Duodenal mucosa (tissue), 2 donors: Measurements from ENCODE around the gene NOTUM.
A peak's percentile ranks its signal among the peaks of the same experiment; 100 is the strongest.

Experiments used
- H3K27ac ChIP-seq: one replicate; pipeline ENCODE4 v1.7.0; 2013; ENCODE audit warnings: low read depth, low read length
- H3K27me3 ChIP-seq, 2 donors: one replicate each; pipeline ENCODE4 v1.7.0; 2013; ENCODE audit warnings: low read length in 2 of 2, control low read depth in 1 of 2; ENCODE audit not compliant: insufficient read depth in 2 of 2, control insufficient read depth in 1 of 2
- H3K36me3 ChIP-seq, 2 donors: one replicate each; pipeline ENCODE4 v1.7.0; 2013; ENCODE audit warnings: low read length in 2 of 2, control low read depth in 1 of 2; ENCODE audit not compliant: insufficient read depth in 2 of 2, control insufficient read depth in 1 of 2
- H3K4me1 ChIP-seq, 2 donors: one replicate each; pipeline ENCODE4 v1.7.0; 2013; ENCODE audit warnings: low read length in 2 of 2, control low read depth in 1 of 2; ENCODE audit not compliant: insufficient read depth in 2 of 2, control insufficient read depth in 1 of 2
- H3K4me3 ChIP-seq, 2 donors: one replicate each; pipeline ENCODE4 v1.7.0; 2013; ENCODE audit warnings: low read length in 2 of 2, low read depth in 1 of 2
- H3K9ac ChIP-seq, 2 donors: one replicate each; pipeline ENCODE4 v1.7.0; 2013; ENCODE audit warnings: low read length in 2 of 2, low read depth in 1 of 2
- H3K9me3 ChIP-seq, 2 donors: one replicate each; pipeline ENCODE4 v1.7.0; 2013; ENCODE audit warnings: low read length in 2 of 2, control low read depth in 1 of 2; ENCODE audit not compliant: control insufficient read depth in 1 of 2

Gene NOTUM

GRCh38 chr17:81976332-81977210, 15.6 kb upstream of the NOTUM start:
- peak overlapping the region; percentile 83 to 84 for H3K4me3 ChIP-seq

GRCh38 chr17:81973432-81973831, 12.4 kb upstream of the NOTUM start:
- no peak overlapping the region for H3K27ac ChIP-seq
- H3K4me1 ChIP-seq: peaks cover 8 to 16% of the 10 kb centered on the region in 2 donors
- H3K9me3 ChIP-seq: peaks cover 3 to 4% of the 10 kb centered on the region in 2 donors
- no peak overlapping the region for H3K4me3 ChIP-seq
- H3K36me3 ChIP-seq: no peaks in the 10 kb centered on the region
- H3K9ac ChIP-seq: no peak overlapping the region
- H3K27me3 ChIP-seq: no peaks in the 10 kb centered on the region

More at GRCh38 chr17:81976332-81977210, 15.6 kb upstream of the NOTUM start:
- H3K4me1 ChIP-seq: peaks cover 19 to 22% of the 10 kb centered on the region in 2 donors
- H3K27me3 ChIP-seq: no peaks in the 10 kb centered on the region
- peak overlapping the region; percentile 73 for H3K27ac ChIP-seq
- H3K9ac ChIP-seq: peak overlapping the region; percentile 76 to 94
- H3K9me3 ChIP-seq: peaks cover 3 to 4% of the 10 kb centered on the region in 2 donors
- H3K36me3 ChIP-seq: peaks cover 0 to 4% of the 10 kb centered on the region in 2 donors

- Histone ChIP-seq H3K27me3 (peaks cover 0 to 6% of the 10 kb centered on the region in 2 donors), H3K4me1 (peaks cover 12 to 27% of the 10 kb centered on the region in 2 donors), H3K4me3 (no peak overlapping the region), H3K27ac (no peak overlapping the region), H3K36me3 (no peaks in the 10 kb centered on the region), H3K9me3 (peaks cover 3 to 4% of the 10 kb centered on the region in 2 donors), H3K9ac (no peak overlapping the region)
These were observed 8.1 kb upstream of the NOTUM start for GRCh38 chr17:81968850-81969812.

GRCh38 chr17:81968396-81968745, 7.4 kb upstream of the NOTUM start:
- Histone ChIP-seq H3K4me3 (peak overlapping the region in 1 of 2 donors; percentile 17), H3K27me3 (peaks cover 4 to 6% of the 10 kb centered on the region in 2 donors), H3K36me3 (no peaks in the 10 kb centered on the region), H3K9me3 (peaks cover under 1% of the 10 kb centered on the region in 2 donors), H3K4me1 (peaks cover 12 to 27% of the 10 kb centered on the region in 2 donors), H3K27ac (no peak overlapping the region), H3K9ac (no peak overlapping the region)

- Histone ChIP-seq H3K9me3 (no peaks in the 10 kb centered on the region), H3K4me3 (peak overlapping the region; percentile 40 to 47), H3K9ac (no peak overlapping the region), H3K4me1 (peaks cover 12 to 27% of the 10 kb centered on the region in 2 donors), H3K27me3 (peaks cover 4 to 8% of the 10 kb centered on the region in 2 donors), H3K36me3 (no peaks in the 10 kb centered on the region), H3K27ac (peak overlapping the region; percentile 10)
These were observed 6.8 kb upstream of the NOTUM start for GRCh38 chr17:81967533-81968395.

GRCh38 chr17:81967244-81967532, 6.2 kb upstream of the NOTUM start:
- Histone ChIP-seq H3K4me3 (peak overlapping the region in 1 of 2 donors; percentile 47), H3K27ac (no peak overlapping the region), H3K4me1 (peaks cover 12 to 27% of the 10 kb centered on the region in 2 donors), H3K9me3 (no peaks in the 10 kb centered on the region), H3K36me3 (no peaks in the 10 kb centered on the region), H3K9ac (no peak overlapping the region), H3K27me3 (peaks cover 9 to 14% of the 10 kb centered on the region in 2 donors)

- Histone ChIP-seq H3K9ac (no peak overlapping the region), H3K27ac (no peak overlapping the region), H3K9me3 (no peaks in the 10 kb centered on the region), H3K4me1 (peaks cover 12 to 27% of the 10 kb centered on the region in 2 donors), H3K4me3 (peak overlapping the region in 1 of 2 donors; percentile 47), H3K36me3 (no peaks in the 10 kb centered on the region), H3K27me3 (peaks cover 11 to 17% of the 10 kb centered on the region in 2 donors)
These were observed 5.6 kb upstream of the NOTUM start for GRCh38 chr17:81966343-81967243.

- Histone ChIP-seq H3K4me3 (no peak overlapping the region), H3K9ac (no peak overlapping the region), H3K4me1 (peaks cover 12 to 27% of the 10 kb centered on the region in 2 donors), H3K36me3 (no peaks in the 10 kb centered on the region), H3K27me3 (peaks cover 17 to 20% of the 10 kb centered on the region in 2 donors), H3K9me3 (no peaks in the 10 kb centered on the region), H3K27ac (no peak overlapping the region)
These were observed 3.3 kb upstream of the NOTUM start for GRCh38 chr17:81964081-81964849.
